Neural progenitor cell (in vitro differentiated cells): Measurements from ENCODE around the gene SLC1A1.

Experiments used
- EZH2 ChIP-seq: fragments of 200-600 bp; sonication (generic); IDR thresholded peaks from 2 replicates; pipeline ENCODE4 v1.6.1; 2017; ENCODE audit warnings: antibody characterized with exemption, mild to moderate bottlenecking, moderate library complexity
- TF ChIP-seq, protein P1 (sequence below): fragments of 200-600 bp; sonication (generic); IDR thresholded peaks from 2 replicates; pipeline ENCODE4 v1.5.1; 2017; ENCODE audit warnings: antibody characterized with exemption, mild to moderate bottlenecking

DNA sequence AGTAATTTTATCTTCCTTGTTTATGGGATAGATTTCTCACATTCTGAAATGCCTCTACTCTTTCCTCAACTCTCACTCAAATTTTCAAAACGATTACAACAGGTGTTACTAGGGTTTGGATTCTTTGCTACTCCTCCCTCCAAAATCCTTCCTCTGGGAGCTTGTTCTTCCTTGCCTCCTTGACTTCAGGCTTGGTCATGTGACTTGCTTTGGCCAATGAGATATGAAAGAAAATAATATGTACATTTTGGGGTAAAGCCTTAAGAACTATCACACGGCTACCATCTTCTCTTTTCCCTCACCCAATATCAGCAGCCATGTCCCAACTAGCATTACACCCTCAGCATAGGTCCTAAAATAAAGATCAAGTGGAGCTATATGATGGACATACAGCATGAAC is 28.8 kb upstream of the SLC1A1 start:
- TF ChIP-seq, protein P1, sequence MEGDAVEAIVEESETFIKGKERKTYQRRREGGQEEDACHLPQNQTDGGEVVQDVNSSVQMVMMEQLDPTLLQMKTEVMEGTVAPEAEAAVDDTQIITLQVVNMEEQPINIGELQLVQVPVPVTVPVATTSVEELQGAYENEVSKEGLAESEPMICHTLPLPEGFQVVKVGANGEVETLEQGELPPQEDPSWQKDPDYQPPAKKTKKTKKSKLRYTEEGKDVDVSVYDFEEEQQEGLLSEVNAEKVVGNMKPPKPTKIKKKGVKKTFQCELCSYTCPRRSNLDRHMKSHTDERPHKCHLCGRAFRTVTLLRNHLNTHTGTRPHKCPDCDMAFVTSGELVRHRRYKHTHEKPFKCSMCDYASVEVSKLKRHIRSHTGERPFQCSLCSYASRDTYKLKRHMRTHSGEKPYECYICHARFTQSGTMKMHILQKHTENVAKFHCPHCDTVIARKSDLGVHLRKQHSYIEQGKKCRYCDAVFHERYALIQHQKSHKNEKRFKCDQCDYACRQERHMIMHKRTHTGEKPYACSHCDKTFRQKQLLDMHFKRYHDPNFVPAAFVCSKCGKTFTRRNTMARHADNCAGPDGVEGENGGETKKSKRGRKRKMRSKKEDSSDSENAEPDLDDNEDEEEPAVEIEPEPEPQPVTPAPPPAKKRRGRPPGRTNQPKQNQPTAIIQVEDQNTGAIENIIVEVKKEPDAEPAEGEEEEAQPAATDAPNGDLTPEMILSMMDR, result no peak
- TF ChIP-seq EZH2, result no peak
